Neutrophil (primary cell): Measurements from ENCODE around the gene AMDHD2.

Source experiments
- H3K27ac ChIP-seq: fragments of 200-600 bp; sonication (generic); 2 replicates; pipeline ENCODE4 v1.5.1; 2016; ENCODE audit warnings: mild to moderate bottlenecking, moderate library complexity
- H3K27me3 ChIP-seq: fragments of 200-600 bp; sonication (generic); 2 replicates; pipeline ENCODE4 v1.6.0; 2016; ENCODE audit warnings: mild to moderate bottlenecking
- H3K36me3 ChIP-seq: fragments of 200-600 bp; sonication (generic); 2 replicates; pipeline ENCODE4 v1.5.1; 2017
- H3K4me1 ChIP-seq, 2 experiments: fragments of 200-600 bp in 1 of 2; sonication (generic) in 1 of 2; 1 replicate in 1 of 2; 2 replicates in 1 of 2; pipeline versions ENCODE4 v1.5.1 to v1.6.1; 2013 to 2016; ENCODE audit warnings: low read depth in 1 of 2, low read length in 1 of 2, mild to moderate bottlenecking in 1 of 2, moderate library complexity in 1 of 2; ENCODE audit not compliant: control insufficient read depth in 1 of 2, insufficient read depth in 1 of 2
- H3K4me3 ChIP-seq, 2 experiments: fragments of 200-600 bp in 1 of 2; sonication (generic) in 1 of 2; 1 replicate in 1 of 2; 2 replicates in 1 of 2; pipeline ENCODE4 v1.5.1; 2013 to 2016; ENCODE audit warnings: low read depth in 1 of 2, low read length in 1 of 2, mild to moderate bottlenecking in 1 of 2, moderate library complexity in 1 of 2
- H3K9me3 ChIP-seq: fragments of 200-600 bp; sonication (generic); 2 replicates; pipeline ENCODE4 v1.5.1; 2016
- TF ChIP-seq, protein P1 (sequence below): fragments of 200-600 bp; sonication (generic); IDR thresholded peaks from 2 replicates; pipeline ENCODE4 v1.5.1; 2016; ENCODE audit warnings: antibody characterized with exemption

Gene AMDHD2

DNA sequence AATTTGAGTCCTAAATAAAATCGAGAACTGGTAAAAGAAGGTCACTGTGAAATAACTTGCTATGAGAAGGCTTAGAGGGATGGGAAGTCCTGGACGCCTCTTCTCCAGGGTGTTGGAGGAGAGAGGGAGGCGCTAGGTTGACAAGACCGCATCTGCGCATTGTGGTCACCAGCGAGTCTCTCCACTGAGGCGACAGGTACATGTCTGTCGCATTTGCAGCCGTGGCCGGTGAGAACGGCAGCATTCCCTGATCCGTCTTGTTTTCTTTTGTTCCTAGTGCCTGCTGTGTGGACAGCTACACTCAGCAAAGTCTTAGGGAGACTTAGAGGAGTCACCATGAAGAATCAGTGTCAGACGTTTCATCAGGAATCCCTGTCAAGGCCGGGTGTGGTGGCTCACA lies 14.5 kb upstream of the AMDHD2 start:
- Histone ChIP-seq H3K9me3 (no peaks in the 10 kb centered on the region), H3K27me3 (no peaks in the 10 kb centered on the region), H3K27ac (no peak overlapping the region), H3K4me1 (peaks cover 59 to 69% of the 10 kb centered on the region in 2 experiments), H3K4me3 (no peak overlapping the region), H3K36me3 (no peaks in the 10 kb centered on the region)
- TF ChIP-seq, protein P1, sequence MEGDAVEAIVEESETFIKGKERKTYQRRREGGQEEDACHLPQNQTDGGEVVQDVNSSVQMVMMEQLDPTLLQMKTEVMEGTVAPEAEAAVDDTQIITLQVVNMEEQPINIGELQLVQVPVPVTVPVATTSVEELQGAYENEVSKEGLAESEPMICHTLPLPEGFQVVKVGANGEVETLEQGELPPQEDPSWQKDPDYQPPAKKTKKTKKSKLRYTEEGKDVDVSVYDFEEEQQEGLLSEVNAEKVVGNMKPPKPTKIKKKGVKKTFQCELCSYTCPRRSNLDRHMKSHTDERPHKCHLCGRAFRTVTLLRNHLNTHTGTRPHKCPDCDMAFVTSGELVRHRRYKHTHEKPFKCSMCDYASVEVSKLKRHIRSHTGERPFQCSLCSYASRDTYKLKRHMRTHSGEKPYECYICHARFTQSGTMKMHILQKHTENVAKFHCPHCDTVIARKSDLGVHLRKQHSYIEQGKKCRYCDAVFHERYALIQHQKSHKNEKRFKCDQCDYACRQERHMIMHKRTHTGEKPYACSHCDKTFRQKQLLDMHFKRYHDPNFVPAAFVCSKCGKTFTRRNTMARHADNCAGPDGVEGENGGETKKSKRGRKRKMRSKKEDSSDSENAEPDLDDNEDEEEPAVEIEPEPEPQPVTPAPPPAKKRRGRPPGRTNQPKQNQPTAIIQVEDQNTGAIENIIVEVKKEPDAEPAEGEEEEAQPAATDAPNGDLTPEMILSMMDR = no peak

DNA sequence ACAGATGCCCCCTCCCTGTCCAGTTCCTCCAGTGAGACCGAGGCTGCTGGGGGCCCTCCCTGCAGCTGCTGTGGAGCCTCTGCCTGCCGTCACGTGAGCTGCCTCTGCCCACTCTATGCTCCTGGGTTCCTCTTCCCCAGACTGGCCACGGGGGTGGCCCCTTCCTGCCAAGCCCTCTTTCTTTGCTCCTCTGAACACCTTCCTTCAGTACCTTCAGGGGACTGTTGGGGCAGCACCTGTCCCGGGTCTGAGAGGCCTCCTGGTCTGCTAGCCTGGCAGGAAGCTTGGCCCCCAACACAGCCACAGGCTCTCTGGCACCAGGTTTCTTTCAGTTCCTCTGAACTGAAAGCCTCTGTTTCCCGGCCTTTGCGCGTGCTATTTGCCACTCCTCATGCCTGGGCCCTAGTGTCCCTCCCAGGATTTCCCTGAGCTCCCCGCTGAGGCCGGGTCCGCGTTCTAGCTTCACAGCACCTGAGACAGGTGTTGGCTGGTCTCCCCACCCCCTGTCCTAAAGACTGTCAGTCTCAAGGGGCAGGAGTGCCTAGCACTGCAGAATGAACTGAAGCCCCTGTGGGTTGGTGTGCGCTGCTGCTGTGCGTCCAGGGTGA lies 13.0 kb upstream of the AMDHD2 start:
- peak overlapping the region; percentile 88 for H3K27ac ChIP-seq
- TF ChIP-seq, protein P1 = peak; percentile 11
- H3K36me3 ChIP-seq = no peaks in the 10 kb centered on the region
- H3K4me1 ChIP-seq = peaks cover 52 to 60% of the 10 kb centered on the region in 2 experiments
- H3K27me3 ChIP-seq = no peaks in the 10 kb centered on the region
- no peaks in the 10 kb centered on the region for H3K9me3 ChIP-seq
- peak overlapping the region; percentile 40 to 51 for H3K4me3 ChIP-seq

DNA sequence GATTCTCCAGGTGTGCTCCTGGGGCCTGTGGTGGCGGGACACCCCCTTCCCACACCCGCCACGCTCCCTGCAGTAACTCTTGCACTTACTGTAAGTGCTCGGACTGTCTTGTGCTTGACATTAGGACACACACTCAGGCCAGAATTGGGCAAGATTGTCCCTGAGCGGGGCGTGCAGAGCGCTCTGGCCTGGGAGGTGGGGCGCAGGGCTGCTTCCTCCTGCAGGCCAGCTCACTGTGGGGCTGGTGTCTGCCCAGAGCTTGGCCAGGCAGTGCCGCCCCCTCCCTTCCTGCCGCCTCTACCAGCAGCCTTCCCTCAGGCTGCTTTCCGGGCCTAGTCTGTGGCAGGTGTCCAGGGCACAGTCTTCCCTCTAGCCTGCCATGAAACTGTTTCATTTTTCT lies 12.5 kb upstream of the AMDHD2 start:
- peaks cover 53 to 57% of the 10 kb centered on the region in 2 experiments for H3K4me1 ChIP-seq
- TF ChIP-seq, protein P1 = no peak
- H3K4me3 ChIP-seq = peak overlapping the region; percentile 40 to 51
- H3K27ac ChIP-seq = peak overlapping the region; percentile 88
- H3K27me3 ChIP-seq = no peaks in the 10 kb centered on the region
- H3K9me3 ChIP-seq = no peaks in the 10 kb centered on the region
- no peaks in the 10 kb centered on the region for H3K36me3 ChIP-seq

DNA sequence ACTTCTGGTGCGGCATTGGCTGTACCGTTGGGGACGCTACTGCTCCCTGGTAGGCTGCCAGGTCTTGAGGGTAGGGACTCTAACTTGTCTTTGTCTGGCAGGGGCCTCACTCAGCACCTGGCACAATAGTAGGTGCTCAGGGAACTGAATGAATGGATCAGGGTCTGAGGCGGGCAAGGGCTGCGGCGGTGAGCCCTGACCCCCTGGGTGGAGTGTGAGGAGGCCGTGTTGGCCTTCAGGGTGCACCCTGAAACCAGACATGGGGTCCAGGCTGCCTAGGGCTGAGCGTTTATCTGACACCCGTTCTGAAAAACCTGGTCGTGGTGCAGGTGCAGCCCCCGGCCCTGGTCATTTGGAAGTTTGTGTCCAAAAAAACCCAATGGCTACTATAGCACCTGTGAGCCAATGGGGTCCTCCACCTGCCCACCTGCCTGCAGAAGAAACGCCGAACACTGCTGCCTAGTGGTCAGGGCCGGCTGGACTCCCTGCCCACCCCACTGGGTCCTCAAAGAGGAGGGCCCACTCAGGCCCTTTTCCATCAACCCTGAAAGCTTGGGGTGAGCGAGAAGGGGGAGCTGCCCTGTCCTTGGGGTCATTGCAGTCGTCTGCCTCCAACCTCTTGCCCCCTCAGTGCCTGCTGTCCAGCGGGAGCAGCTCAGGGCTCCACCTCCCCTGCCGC lies 11.3 kb upstream of the AMDHD2 start:
- Histone ChIP-seq H3K27ac (peak overlapping the region; percentile 88), H3K4me1 (peaks cover 49 to 53% of the 10 kb centered on the region in 2 experiments)

DNA sequence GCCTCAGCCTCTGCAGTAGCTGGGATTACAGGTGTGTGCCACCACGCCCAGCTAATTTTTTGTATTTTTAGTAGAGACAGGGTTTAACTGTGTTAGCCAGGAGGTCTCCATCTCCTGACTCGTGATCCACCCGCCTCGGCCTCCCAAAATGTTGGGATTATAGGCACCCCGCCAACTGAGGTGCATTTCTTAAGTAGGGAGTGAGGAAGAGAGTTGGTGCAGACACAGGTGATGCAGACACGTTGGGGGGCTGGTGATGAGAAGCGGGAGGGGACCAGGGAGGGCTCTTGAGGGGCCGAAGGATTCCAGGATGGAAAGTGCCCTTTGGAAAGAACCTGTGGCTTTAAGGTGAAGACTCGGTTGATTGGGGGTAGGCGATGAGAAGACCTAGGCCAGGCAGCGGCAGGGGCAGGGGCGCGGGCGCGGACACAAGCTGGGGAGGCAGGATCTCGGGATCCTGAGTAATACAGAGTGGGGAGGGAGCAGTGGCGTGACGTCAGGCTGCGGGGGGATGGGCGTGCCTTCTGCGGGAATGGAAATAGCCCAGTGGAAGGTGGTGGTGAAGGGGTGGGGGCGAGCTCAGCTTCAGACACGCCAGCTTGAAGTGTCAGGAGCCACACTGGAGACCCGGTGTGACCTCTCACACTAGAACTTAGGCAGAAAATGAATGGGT lies 8.9 kb upstream of the AMDHD2 start:
- no peaks in the 10 kb centered on the region for H3K9me3 ChIP-seq
- H3K27ac ChIP-seq = no peak overlapping the region
- H3K4me1 ChIP-seq = peaks cover 65 to 66% of the 10 kb centered on the region in 2 experiments
- no peaks in the 10 kb centered on the region for H3K27me3 ChIP-seq
- TF ChIP-seq, protein P1 = no peak
- no peaks in the 10 kb centered on the region for H3K36me3 ChIP-seq
- no peak overlapping the region for H3K4me3 ChIP-seq

More for the DNA sequence above, 11.3 kb upstream of the AMDHD2 start:
- TF ChIP-seq, protein P1 = no peak
- Histone ChIP-seq H3K27me3 (no peaks in the 10 kb centered on the region), H3K9me3 (no peaks in the 10 kb centered on the region), H3K36me3 (no peaks in the 10 kb centered on the region), H3K4me3 (no peak overlapping the region)
